IgD-negative memory B cell (primary cell): Measurements from ENCODE around the gene SWAP70. TPM values are rescaled to one million over a fixed set of nuclear protein-coding genes. Genes with fewer than 3 reads are reported as not detected.

ENCODE experiments used
- H3K27ac Mint-ChIP-seq, 3 donors: one replicate each; pipeline ENCODE4 v1.8.0; 2020 to 2022; ENCODE audit warnings: mild to moderate bottlenecking in 3 of 3, mixed read lengths in 3 of 3, moderate library complexity in 1 of 3
- H3K27me3 Mint-ChIP-seq: one replicate; pipeline ENCODE4 v1.8.0; 2021; ENCODE audit warnings: mixed read lengths
- H3K36me3 Mint-ChIP-seq: one replicate; pipeline ENCODE4 v1.8.0; 2020; ENCODE audit warnings: mild to moderate bottlenecking, mixed read lengths
- H3K4me1 Mint-ChIP-seq, 3 donors: one replicate each; pipeline ENCODE4 v1.8.0; 2020 to 2022; ENCODE audit warnings: mixed read lengths in 3 of 3, mild to moderate bottlenecking in 1 of 3
- H3K4me3 Mint-ChIP-seq, 4 donors: one replicate each; pipeline ENCODE4 v1.8.0; 2020 to 2022; ENCODE audit warnings: mild to moderate bottlenecking in 4 of 4, mixed read lengths in 4 of 4, moderate library complexity in 3 of 4
- H3K9me3 Mint-ChIP-seq, 3 donors: one replicate each; pipeline ENCODE4 v1.8.0; 2020 to 2021; ENCODE audit warnings: mixed read lengths in 3 of 3, mild to moderate bottlenecking in 1 of 3
- polyA plus RNA-seq: library from polyadenylated mRNA; unstranded; fragments of 300-500 nt; fragmentation: Illumina TruSeq; gene quantifications from one replicate; pipeline ENCODE4 v1.2.3, GENCODE V29; 2021

The SWAP70 gene
- polyA plus RNA-seq, 1 donor from 2014 or later, result 298 TPM

DNA sequence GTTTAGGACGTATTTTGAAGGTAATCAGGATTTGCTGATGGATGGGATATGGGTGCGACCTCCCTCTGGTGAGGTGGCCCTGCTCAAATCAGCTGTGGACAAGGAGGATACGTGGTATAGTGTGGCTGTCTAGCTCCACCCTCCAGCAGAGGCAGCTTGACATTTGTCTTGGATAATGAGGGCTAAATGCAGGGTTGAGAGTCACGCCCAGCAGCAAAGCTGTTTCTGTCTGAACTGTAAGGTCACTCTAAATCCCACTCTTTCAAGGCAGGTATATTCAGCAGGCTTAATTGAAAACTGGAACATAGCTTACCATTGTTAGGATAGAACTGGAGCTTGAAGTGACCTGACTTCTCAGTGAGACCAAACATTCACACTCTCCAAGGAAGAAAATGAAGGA is 98.7 kb downstream of the SWAP70 start:
- H3K27ac Mint-ChIP-seq, result peak overlapping the region in 1 of 3 donors; percentile 13
- no peaks in the 10 kb centered on the region for H3K9me3 Mint-ChIP-seq
- H3K4me1 Mint-ChIP-seq, result peaks cover 21 to 41% (median 33%) of the 10 kb centered on the region in 3 donors

DNA sequence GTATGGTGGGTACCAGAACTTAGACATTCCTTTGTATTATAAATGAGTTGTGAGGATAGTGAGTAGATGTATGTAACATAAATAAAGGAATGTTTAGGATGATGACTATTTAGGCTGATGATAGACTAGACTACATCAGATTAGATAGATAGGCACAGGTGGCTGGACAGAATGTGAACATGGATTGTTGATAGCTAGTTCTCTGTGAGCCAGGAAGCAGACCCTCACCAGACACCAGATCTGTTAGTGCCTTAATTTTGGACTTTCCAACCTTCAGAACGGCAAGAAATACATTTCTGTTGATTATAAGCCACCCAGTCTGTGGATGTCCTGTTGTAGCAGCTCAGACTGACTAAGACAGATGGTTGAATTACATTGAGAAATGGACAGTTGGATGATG is 99.4 kb downstream of the SWAP70 start:
- Mint-ChIP-seq H3K4me1 (peaks cover 17 to 37% (median 30%) of the 10 kb centered on the region in 3 donors), H3K27ac (peak overlapping the region in 1 of 3 donors; percentile 62)

More for the DNA sequence above, 98.7 kb downstream of the SWAP70 start:
- Mint-ChIP-seq H3K27me3 (peaks cover 2% of the 10 kb centered on the region), H3K36me3 (peaks cover 2% of the 10 kb centered on the region), H3K4me3 (no peak overlapping the region)

DNA sequence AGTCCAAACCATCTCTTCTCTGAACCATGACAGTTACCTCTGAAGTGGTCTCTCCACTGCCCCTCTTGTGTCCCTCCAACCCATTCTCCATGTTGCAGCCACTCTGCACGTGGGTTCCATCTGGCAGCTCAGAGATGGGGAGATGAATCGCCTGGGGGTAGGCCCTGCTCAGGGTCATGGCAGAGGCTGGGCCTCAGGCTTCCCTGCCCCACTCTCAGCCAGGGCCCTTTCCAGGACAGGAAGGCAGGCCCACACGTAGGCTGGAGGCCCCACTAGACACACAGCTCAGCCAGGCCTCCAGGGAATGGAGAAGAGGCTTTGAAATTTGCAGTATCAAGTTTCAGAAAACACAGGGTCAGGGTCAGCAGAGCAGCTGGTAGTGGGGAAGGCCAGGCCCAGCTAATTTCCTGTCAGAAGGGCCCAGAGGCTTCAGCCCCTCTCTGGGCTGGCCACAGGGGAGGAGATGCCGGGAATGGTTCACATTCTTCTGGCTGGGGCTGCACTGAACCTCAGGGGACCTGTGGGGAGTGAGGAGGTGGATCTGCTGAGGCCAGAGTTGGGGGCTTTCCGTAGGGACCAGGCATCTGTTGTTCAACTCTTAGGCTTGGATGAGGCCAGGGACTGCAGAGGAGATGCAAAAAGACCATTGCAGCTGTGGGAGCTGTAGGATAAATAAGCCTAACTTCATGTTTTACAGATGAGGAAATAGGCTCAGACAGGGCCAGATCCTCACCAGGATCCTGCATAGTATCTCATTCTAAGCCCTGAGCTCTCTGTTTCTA is 101.6 kb downstream of the SWAP70 start:
- H3K27me3 Mint-ChIP-seq, result no peaks in the 10 kb centered on the region
- H3K4me1 Mint-ChIP-seq, result peaks cover 7 to 22% (median 15%) of the 10 kb centered on the region in 3 donors
- peaks cover 2% of the 10 kb centered on the region for H3K36me3 Mint-ChIP-seq
- no peak overlapping the region for H3K27ac Mint-ChIP-seq
- H3K9me3 Mint-ChIP-seq, result no peaks in the 10 kb centered on the region
- H3K4me3 Mint-ChIP-seq, result peak overlapping the region in 1 of 4 donors; percentile 30

More for the DNA sequence above, 99.4 kb downstream of the SWAP70 start:
- H3K36me3 Mint-ChIP-seq, result peaks cover 2% of the 10 kb centered on the region
- no peaks in the 10 kb centered on the region for H3K9me3 Mint-ChIP-seq
- no peak overlapping the region for H3K4me3 Mint-ChIP-seq
- H3K27me3 Mint-ChIP-seq, result peaks cover 2% of the 10 kb centered on the region

DNA sequence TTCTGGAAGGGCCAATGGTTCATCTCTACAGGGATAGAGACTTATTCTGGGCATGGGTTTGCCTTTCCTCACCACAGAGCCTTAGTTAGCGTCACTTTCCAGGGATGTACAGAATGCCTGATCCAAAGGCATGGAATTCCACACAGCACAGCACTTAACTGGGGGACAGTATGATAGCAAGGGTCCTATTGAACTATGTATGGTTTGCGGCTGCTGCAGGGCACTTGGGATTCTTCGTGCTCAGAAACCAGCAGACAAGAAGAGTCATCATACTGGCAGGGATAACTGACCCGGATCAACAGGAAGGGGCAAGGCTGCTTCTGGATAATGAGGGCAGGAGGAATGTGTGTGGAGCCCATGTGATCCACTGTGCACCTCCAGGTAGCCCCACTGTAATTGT is 105.7 kb downstream of the SWAP70 start:
- Mint-ChIP-seq H3K27me3 (no peaks in the 10 kb centered on the region), H3K4me1 (peaks cover 0 to 12% (median 8%) of the 10 kb centered on the region in 3 donors), H3K4me3 (no peak overlapping the region), H3K9me3 (no peaks in the 10 kb centered on the region), H3K27ac (peak overlapping the region in 1 of 3 donors; percentile 14), H3K36me3 (no peaks in the 10 kb centered on the region)

DNA sequence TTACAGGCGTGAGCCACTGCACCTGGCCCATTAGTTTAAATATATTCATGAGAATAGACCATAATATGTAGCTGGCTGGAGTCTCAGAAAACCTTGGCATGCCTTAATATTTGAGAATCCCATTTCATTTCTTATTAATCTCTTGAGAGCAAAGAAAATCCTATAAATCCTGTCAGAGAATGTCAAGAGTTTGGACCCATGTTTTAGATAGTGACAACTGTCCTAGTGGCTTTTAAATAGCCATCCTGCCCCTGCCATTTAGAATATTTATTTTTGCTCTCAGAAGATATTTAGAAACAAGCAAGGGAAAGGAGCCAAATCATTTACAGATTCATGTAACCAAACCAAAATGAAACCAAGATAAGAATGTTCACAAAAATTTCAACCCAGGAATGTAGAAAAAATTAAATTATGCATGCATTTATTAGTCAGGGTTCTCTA is 107.2 kb downstream of the SWAP70 start:
- H3K27ac Mint-ChIP-seq, result no peak overlapping the region
- H3K4me1 Mint-ChIP-seq, result peaks cover 0 to 7% (median 2%) of the 10 kb centered on the region in 3 donors
- no peak overlapping the region for H3K4me3 Mint-ChIP-seq

DNA sequence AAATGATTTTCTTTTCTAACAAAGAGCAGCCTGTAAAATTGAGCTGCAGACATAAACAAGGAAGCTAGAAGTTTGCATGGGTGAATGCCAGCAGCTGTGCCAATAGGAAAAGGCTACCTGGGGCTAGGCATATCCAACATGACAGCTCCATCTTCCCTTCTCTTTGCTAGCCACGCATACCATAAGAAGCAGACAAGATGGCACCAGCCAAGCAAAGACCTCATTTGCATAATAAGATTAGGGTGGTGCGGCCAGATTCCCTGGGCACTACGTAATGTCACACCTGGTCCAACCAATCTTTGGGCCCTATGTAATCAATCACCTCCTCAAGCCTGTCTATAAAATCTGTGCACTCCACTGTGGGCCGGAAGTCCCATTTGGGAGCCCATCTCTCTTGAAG is 108.3 kb downstream of the SWAP70 start:
- H3K4me3 Mint-ChIP-seq, result no peak overlapping the region

More for the DNA sequence above, 107.2 kb downstream of the SWAP70 start:
- Mint-ChIP-seq H3K36me3 (peaks cover 2% of the 10 kb centered on the region), H3K27me3 (no peaks in the 10 kb centered on the region), H3K9me3 (no peaks in the 10 kb centered on the region)

DNA sequence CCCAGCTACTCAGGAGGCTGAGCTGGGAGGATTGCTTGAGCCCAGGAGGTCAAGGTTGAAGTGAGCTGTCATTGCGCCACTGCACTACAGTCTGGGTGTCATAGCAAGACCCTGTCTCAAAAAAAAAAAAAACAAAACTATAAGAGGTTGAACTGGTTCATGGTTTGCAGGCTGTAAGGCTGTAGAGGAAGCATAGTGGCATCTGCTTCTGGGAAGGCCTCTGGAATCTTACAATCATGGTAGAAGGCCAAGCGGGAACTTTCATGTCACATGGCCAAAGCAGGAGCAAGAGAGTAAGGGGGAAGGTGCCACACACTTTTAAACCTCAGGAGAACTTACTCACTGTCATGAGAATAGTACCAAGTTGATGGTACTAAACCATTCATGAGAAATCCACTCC is 109.6 kb downstream of the SWAP70 start:
- no peaks in the 10 kb centered on the region for H3K27me3 Mint-ChIP-seq
- no peaks in the 10 kb centered on the region for H3K9me3 Mint-ChIP-seq
- H3K36me3 Mint-ChIP-seq, result peaks cover 2% of the 10 kb centered on the region
- H3K27ac Mint-ChIP-seq, result no peak overlapping the region
- H3K4me1 Mint-ChIP-seq, result peaks cover 0 to 7% (median 5%) of the 10 kb centered on the region in 3 donors
- no peak overlapping the region for H3K4me3 Mint-ChIP-seq

More for the DNA sequence above, 108.3 kb downstream of the SWAP70 start:
- Mint-ChIP-seq H3K27me3 (no peaks in the 10 kb centered on the region), H3K27ac (no peak overlapping the region), H3K36me3 (peaks cover 2% of the 10 kb centered on the region), H3K4me1 (peaks cover 0 to 7% (median 5%) of the 10 kb centered on the region in 3 donors), H3K9me3 (no peaks in the 10 kb centered on the region)

DNA sequence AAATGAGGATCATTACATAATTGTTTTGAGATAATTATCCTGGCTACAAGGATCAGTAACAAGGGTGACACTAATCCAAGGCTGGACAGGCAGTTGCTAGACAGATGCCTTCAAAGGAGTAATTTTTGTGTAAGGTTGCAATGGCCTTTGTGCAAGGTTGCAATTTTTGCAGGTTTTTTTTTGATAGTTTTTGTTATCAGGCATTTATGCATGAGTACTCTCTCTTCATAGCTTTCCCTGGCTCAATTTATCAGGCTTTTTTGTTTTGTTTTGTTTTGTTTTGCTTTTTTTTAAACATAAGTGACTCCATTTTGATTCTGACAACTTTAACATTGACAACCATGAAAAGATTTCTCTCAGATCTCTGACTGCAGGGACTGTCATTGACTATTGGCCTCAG is 110.2 kb downstream of the SWAP70 start:
- H3K27ac Mint-ChIP-seq, result no peak overlapping the region
- H3K4me3 Mint-ChIP-seq, result no peak overlapping the region
- no peaks in the 10 kb centered on the region for H3K27me3 Mint-ChIP-seq
- H3K4me1 Mint-ChIP-seq, result peaks cover 0 to 7% (median 5%) of the 10 kb centered on the region in 3 donors
- peaks cover 2% of the 10 kb centered on the region for H3K36me3 Mint-ChIP-seq
- no peaks in the 10 kb centered on the region for H3K9me3 Mint-ChIP-seq

DNA sequence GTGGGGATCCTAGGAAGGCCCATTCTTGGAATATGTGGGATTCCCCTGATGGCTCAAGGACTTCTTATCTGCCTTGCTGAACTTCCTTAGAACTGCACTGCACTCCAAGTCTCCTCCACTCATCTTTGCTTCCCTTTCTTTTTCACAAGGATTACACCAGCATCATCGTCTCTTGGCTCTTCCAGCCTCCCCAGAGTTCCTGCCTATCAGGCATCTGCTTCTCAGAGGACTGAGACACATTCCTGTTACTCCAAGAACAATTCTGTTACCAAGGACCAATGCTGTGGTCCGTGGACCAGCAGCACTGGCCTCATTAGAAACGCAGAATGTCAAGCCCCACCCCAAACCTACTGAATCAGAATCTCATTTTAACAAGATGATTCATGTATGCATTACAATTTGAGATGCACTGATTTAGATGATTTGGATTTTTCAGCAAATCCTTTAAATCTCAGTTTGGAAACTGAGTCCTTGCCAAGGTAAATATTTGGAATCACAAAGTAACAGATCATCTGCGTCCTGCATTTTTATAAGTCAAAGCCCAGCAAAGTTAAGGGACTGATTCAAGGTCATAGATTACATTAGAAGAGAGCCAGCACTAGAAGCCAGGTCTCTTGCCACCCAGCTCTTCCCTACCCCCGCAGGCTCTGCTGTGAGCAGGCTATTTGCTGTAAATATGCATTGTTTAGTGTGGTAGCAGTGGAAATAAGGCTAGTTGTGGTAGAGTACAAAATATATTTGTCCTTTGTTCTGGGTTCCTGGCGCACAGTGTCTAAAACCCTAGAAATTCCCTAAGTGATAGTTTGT is 110.9 kb downstream of the SWAP70 start:
- no peaks in the 10 kb centered on the region for H3K27me3 Mint-ChIP-seq
- H3K36me3 Mint-ChIP-seq, result peaks cover 2% of the 10 kb centered on the region
- H3K4me1 Mint-ChIP-seq, result peaks cover 0 to 7% (median 5%) of the 10 kb centered on the region in 3 donors
- H3K9me3 Mint-ChIP-seq, result no peaks in the 10 kb centered on the region
- no peak overlapping the region for H3K27ac Mint-ChIP-seq
- H3K4me3 Mint-ChIP-seq, result no peak overlapping the region

DNA sequence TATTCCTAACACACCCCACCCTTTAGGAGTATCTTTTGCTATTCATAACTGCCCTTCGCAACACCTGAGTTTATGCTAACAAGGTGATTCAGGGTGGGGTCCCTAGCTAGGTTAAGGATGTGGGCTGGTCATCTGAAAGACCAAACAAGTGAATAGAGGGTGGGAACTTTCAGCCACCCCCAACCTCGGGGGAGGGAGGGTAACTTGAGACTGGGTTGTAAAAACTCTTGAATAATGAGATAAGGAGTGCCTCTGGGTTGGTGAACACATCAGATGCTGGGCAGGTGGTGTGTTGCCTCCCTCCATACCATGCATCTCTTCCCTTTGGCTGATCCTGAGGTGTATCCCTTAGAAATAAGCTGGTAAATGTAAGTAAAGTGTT is 111.5 kb downstream of the SWAP70 start:
- Mint-ChIP-seq H3K9me3 (no peaks in the 10 kb centered on the region), H3K27me3 (no peaks in the 10 kb centered on the region), H3K27ac (no peak overlapping the region), H3K36me3 (peaks cover 4% of the 10 kb centered on the region), H3K4me1 (peaks cover 0 to 7% (median 5%) of the 10 kb centered on the region in 3 donors), H3K4me3 (no peak overlapping the region)

DNA sequence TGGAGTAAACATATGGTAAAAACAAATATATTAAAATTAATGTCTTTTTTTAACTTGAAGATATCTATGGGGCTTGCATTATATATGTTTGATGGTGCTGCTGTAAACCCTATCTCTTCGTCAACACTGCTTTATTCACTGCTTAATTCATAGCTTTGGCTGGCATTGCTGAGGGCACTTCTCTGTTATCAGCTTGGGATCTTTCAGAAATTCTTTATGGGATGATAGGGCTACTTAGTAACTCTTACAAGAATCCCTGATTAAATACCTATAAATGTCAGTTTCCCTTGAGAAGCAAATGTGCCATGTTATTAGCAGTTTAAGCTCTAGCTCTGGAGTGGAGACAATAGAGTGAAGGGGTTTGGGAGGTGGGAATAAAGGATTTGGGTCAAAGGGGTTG is 112.3 kb downstream of the SWAP70 start:
- H3K27ac Mint-ChIP-seq, result no peak overlapping the region
- no peak overlapping the region for H3K4me3 Mint-ChIP-seq
- H3K27me3 Mint-ChIP-seq, result no peaks in the 10 kb centered on the region
- H3K36me3 Mint-ChIP-seq, result peaks cover 4% of the 10 kb centered on the region
- H3K4me1 Mint-ChIP-seq, result peaks cover 0 to 7% (median 5%) of the 10 kb centered on the region in 3 donors
- H3K9me3 Mint-ChIP-seq, result no peaks in the 10 kb centered on the region

DNA sequence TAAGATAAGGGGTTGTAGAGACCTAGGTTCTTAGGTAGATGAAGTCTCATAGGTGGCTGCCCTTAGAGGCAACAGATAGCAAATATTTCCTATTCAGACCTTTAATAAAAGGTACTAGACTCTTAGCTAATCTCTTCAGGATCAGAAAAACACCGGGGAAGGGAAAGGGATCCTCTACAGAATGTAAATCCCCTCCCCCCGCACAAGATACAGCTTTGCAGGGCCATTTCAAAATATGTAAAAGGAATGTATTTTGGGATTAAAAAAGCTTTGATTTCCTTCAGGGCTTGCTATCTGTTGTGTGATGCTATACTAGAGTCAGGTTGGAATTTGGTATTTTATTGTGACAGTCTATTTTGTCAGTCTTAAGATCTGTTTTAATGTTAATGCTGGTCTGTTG is 113.2 kb downstream of the SWAP70 start:
- Mint-ChIP-seq H3K27ac (no peak overlapping the region), H3K27me3 (no peaks in the 10 kb centered on the region), H3K4me1 (peaks cover 0 to 7% (median 5%) of the 10 kb centered on the region in 3 donors), H3K9me3 (no peaks in the 10 kb centered on the region), H3K36me3 (peaks cover 4% of the 10 kb centered on the region), H3K4me3 (no peak overlapping the region)

DNA sequence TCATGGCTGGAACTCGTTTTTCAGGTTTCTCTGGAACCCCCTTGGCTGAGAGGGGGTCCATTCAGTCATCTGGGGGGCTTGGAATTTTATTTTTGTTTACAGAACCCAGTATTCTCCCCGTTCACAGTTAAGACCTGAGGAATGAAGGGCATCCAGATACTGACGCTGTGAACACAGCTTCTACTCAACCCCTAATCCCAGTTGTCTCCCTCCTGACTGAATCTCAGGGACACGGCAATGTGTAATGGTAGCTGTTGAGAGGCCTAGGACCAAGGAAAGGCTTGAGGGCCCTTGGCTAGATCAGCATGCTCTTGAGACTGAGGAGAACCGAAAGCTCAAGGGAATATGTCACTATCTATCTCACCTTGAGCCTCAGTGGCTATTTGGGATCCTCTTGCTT is 113.6 kb downstream of the SWAP70 start:
- H3K9me3 Mint-ChIP-seq, result no peaks in the 10 kb centered on the region
- H3K4me1 Mint-ChIP-seq, result peaks cover 0 to 7% (median 5%) of the 10 kb centered on the region in 3 donors
- H3K27me3 Mint-ChIP-seq, result no peaks in the 10 kb centered on the region
- no peak overlapping the region for H3K4me3 Mint-ChIP-seq
- H3K27ac Mint-ChIP-seq, result no peak overlapping the region
- H3K36me3 Mint-ChIP-seq, result peaks cover 4% of the 10 kb centered on the region

DNA sequence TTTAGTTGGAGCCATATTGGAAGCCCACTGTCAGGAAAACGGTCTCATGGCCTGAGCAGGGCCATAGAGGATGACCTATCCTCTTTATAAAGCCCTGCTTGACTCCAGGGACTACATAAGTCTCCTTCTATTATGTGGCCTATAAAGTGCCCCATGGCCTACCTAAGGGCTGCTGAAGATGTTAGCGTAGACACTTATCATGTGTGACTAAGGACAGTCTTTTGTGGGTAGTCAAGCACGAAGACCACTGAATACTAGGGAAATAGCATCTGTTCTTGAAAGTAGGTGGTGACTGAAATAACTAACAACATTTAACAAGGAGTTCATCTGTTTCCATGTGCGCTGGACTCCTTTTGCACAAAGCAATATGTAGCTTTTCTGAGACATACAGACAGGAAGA is 117.1 kb downstream of the SWAP70 start:
- Mint-ChIP-seq H3K27ac (no peak overlapping the region), H3K4me1 (peaks cover 0 to 3% (median 0%) of the 10 kb centered on the region in 3 donors), H3K36me3 (peaks cover 6% of the 10 kb centered on the region), H3K9me3 (no peaks in the 10 kb centered on the region), H3K4me3 (no peak overlapping the region), H3K27me3 (no peaks in the 10 kb centered on the region)

DNA sequence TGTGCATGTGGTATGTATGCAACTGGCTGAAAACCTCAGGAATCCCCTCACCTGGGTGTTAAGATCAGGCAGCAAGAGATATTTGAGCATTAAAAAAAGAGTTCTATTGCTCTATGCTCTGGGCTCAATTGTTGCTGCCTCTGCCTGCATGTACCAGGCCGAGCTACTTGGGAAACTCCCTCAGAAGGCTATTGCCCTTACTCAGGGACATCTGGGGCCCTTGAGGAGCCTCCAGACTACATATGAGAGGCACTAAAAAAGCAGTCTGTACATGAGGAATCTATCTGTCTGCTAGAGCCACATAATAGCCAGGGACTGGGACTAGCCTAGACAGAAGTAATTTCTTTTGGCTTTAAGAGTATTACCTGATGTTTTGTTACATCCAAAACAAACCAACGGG is 120.1 kb downstream of the SWAP70 start:
- Mint-ChIP-seq H3K4me3 (no peak overlapping the region), H3K27me3 (no peaks in the 10 kb centered on the region), H3K27ac (peak overlapping the region in 2 of 3 donors; percentile 31 to 85), H3K36me3 (peaks cover 10% of the 10 kb centered on the region), H3K9me3 (no peaks in the 10 kb centered on the region), H3K4me1 (peaks cover 0 to 6% (median 0%) of the 10 kb centered on the region in 3 donors)
